ENCODE data around the gene NSD2.
"Not testable (repeated sequence)": the region's sequence is repeated elsewhere in the genome, so short reads cannot be mapped to it uniquely, and the experiment has no call there.

The NSD2 gene

DNA sequence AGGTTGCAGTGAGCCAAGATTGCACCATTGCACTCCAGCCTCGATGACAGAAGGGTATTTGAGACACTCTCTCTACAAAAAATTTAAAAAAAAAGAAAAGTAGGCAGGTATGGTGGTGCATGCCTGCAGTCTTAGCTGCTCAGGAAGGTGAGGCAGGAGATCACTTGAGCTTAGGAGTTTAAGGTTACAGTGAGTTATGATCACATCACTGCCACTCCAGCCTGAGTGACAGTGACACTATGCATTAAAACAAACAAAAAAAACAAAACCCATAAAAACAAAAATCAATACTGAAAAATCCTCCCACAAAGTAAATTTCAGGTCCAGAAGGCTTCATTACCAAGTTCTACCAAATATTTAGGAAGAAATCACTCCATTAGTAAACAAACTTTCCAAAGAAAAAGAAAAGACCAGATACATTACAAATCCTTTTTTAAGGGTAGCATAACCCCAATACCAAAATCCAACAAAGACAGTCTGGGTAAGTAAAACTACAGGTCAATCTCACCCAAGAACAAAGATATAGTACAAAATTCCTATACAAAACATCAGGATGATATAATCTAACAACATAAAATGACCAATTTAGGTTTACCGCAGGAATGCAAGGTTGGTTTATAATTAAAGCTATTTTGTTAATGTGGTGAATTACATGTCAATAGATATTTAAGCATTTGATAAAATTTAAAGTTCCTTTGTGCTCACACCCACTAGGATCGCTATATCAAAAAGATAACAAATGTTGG, 125.8 kb downstream of the NSD2 start:
- no peak overlapping the region for H3K4me3 ChIP-seq (ENCODE audit: low read depth, low read length)
- DNase-seq (ENCODE audit: low read depth), result no peak
- TF ChIP-seq, protein P1, sequence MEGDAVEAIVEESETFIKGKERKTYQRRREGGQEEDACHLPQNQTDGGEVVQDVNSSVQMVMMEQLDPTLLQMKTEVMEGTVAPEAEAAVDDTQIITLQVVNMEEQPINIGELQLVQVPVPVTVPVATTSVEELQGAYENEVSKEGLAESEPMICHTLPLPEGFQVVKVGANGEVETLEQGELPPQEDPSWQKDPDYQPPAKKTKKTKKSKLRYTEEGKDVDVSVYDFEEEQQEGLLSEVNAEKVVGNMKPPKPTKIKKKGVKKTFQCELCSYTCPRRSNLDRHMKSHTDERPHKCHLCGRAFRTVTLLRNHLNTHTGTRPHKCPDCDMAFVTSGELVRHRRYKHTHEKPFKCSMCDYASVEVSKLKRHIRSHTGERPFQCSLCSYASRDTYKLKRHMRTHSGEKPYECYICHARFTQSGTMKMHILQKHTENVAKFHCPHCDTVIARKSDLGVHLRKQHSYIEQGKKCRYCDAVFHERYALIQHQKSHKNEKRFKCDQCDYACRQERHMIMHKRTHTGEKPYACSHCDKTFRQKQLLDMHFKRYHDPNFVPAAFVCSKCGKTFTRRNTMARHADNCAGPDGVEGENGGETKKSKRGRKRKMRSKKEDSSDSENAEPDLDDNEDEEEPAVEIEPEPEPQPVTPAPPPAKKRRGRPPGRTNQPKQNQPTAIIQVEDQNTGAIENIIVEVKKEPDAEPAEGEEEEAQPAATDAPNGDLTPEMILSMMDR (conservative IDR thresholded peaks at IDR 0.05; ENCODE audit: low read depth, low read length), result no peak

DNA sequence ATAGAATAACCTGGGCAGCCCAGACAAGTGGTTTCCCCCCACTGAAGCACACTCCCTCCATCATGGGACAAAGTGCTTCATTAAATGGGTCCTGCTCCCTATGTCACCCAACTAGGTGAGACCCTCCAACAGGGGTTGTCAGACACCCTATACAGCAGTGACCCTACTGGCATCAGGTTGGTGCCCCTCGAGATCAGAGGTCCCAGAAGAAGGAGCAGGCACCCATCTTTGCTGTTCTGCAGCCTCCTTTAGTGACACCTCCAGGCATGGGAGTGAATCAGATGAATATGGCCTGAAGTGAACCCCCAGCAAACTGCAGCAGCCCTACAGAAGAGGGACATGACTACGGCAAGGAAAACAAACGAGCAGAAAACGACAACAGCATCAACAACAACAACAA, 126.5 kb downstream of the NSD2 start:
- TF ChIP-seq, protein P1 (conservative IDR thresholded peaks at IDR 0.05; ENCODE audit: low read depth, low read length), result no peak

DNA sequence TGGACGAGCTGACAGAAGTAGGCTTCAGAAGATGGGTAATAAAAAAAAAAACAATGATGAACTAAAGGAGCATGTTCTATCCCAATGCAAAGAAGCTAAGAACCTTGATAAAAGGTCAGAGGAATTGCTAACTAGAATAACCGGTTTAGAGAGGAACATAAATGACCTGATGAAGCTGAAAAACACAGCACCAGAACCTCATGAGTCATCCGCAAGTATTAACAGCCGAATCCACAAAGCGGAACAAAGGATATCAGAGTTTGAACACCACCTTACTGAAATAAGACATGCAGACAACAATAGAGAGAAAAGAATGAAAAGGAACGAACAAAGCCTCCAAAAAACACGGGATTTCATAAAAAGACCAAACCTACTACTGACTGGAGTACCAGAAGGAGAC, 127.1 kb downstream of the NSD2 start:
- DNase-seq (ENCODE audit: low read depth), result no peak
- TF ChIP-seq, protein P1 (conservative IDR thresholded peaks at IDR 0.05; ENCODE audit: low read depth, low read length), result no peak

More for the DNA sequence above, 126.5 kb downstream of the NSD2 start:
- no peak for DNase-seq (ENCODE audit: low read depth)
- H3K4me3 ChIP-seq (ENCODE audit: low read depth, low read length), result no peak overlapping the region

DNA sequence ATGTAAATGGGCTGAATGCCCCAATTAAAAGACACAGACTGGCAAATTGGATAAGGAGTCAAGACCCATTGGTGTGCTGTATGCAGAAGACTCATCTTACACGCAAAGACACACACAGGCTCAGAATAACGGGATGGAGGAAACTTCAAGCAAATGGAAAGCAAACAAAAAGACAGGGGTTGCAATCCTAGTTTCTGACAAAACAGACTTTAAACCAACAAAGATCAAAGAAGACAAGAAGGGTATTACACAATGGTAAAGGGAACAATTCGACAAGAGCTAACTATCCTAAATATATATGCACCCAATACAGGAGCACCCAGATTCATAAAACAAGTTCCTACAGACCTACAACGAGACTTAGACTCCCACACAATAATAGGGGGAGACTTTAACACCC, 128.1 kb downstream of the NSD2 start:
- not testable (repeated sequence) for DNase-seq (ENCODE audit: low read depth)

More for the DNA sequence above, 127.1 kb downstream of the NSD2 start:
- H3K4me3 ChIP-seq (ENCODE audit: low read depth, low read length), result no peak overlapping the region

DNA sequence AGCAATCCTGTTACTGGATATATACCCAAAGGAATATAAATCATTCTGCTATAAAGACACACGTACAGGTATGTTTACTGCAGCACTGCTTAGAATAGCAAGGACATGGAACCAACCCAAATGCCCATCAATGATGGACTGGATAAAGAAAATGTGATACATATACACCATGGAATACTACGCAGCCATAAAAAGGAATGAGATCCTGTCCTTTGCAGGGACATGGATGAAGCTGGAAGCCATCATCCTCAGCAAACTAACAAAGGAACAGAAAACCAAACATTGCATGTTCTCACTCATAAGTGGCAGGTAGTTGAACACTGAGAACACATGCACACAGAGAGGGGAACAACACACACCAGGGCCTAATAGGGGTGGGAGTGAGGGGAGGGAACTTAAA, 132.2 kb downstream of the NSD2 start:
- H3K4me3 ChIP-seq (ENCODE audit: low read depth, low read length); DNase-seq (ENCODE audit: low read depth): not testable (repeated sequence)

More for the DNA sequence above, 128.1 kb downstream of the NSD2 start:
- H3K4me3 ChIP-seq (ENCODE audit: low read depth, low read length), result not testable (repeated sequence)

DNA sequence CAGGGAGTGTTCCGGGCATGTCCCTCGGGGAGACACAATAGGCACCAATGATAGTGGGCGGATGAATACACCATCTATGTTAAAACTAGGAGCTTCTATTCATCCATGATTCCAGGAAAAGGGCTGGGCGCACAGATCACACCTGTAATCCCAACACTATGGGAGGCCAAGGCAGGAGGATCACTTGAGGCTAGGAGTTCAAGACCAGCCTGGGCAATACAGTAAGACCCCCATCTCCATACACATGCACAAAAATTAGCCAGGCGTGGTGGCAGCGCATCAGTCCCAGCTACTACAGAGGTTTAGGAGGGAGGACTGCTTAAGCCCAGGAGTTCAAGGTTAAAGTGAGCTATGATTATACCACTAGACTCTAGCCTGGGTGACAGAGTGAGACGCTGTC, 135.2 kb downstream of the NSD2 start:
- no peak for DNase-seq (ENCODE audit: low read depth)
- H3K4me3 ChIP-seq (ENCODE audit: low read depth, low read length), result no peak overlapping the region
- TF ChIP-seq, protein P1 (conservative IDR thresholded peaks at IDR 0.05; ENCODE audit: low read depth, low read length), result no peak

DNA sequence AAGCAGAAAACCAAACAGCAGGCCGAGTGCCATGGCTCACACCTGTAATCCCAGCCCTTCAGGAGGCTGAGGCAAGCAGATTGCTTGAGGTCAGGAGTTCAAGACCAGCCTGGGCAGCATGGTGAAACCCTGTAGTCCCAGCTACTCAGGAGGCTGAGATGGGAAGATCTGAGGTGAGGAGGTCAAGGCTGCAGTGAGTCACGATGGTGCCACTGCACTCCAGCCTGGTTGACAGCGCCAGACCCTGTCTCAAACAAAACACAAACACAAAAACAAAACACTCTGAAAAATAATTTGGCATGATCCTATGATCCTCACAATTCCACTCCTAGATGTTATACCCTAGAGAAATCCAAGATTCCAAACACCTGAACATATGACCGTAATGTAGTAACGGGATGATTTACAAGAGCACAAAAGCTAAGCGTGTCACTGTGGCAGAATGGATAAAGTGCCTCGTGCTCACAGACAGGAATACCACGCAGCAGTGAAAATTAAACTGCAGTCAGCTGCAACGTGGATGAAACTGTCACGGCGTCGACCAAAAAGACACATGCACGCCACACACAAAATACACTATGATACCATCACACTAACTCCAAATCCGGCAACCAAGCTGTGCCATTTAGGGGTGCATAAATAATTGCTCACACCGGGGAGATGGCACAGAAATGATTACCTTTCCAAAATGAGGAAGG, 135.9 kb downstream of the NSD2 start:
- peak overlapping the region; percentile 100 for H3K4me3 ChIP-seq (ENCODE audit: low read depth, low read length)
- no peak for DNase-seq (ENCODE audit: low read depth)
- TF ChIP-seq, protein P1 (conservative IDR thresholded peaks at IDR 0.05; ENCODE audit: low read depth, low read length), result no peak
